ENCODE results near the gene NPC1.
"Not testable (repeated sequence)": the region's sequence is repeated elsewhere in the genome, so short reads cannot be mapped to it uniquely, and the experiment has no call there.

- TF ChIP-seq CTCF (IDR thresholded peaks at IDR 0.05; ENCODE audit: low read depth, low read length); POLR2A (IDR thresholded peaks at IDR 0.05; ENCODE audit: extremely low read depth, insufficient read length): not testable (repeated sequence)
Observed at GRCh38 chr18:23512216-23512615, 74.1 kb downstream of the NPC1 start.
